Glutamatergic neuron (in vitro differentiated cells): ENCODE data around the gene ANKH. TPM values are rescaled to one million over a fixed set of nuclear protein-coding genes. Genes with fewer than 3 reads are reported as not detected.

ENCODE experiments used
- DNase-seq: peaks from one replicate; pipeline ENCODE4 v3.0.0; 2022
- H3K27ac Mint-ChIP-seq: one replicate; pipeline ENCODE4 v1.8.0; 2020; ENCODE audit warnings: mild to moderate bottlenecking, mixed read lengths, inconsistent platforms; ENCODE audit not compliant: unreplicated experiment
- H3K27me3 Mint-ChIP-seq: one replicate; pipeline ENCODE4 v1.8.0; 2020; ENCODE audit warnings: mild to moderate bottlenecking, moderate library complexity, mixed read lengths, inconsistent platforms; ENCODE audit not compliant: unreplicated experiment
- H3K36me3 Mint-ChIP-seq: one replicate; pipeline ENCODE4 v1.8.0; 2020; ENCODE audit warnings: mild to moderate bottlenecking, mixed read lengths, inconsistent platforms; ENCODE audit not compliant: unreplicated experiment
- H3K4me1 Mint-ChIP-seq: one replicate; pipeline ENCODE4 v1.8.0; 2020; ENCODE audit warnings: mild to moderate bottlenecking, low read depth, mixed read lengths, inconsistent platforms; ENCODE audit not compliant: unreplicated experiment
- H3K4me3 Mint-ChIP-seq: one replicate; pipeline ENCODE4 v1.8.0; 2020; ENCODE audit warnings: mild to moderate bottlenecking, mixed read lengths, inconsistent platforms; ENCODE audit not compliant: unreplicated experiment
- H3K9me3 Mint-ChIP-seq: one replicate; pipeline ENCODE4 v1.8.0; 2020; ENCODE audit warnings: mild to moderate bottlenecking, moderate library complexity, mixed read lengths, inconsistent platforms; ENCODE audit not compliant: unreplicated experiment
- total RNA-seq: library from RNA; stranded (reverse); fragmentation: NEBNext Ultra II Directional; extraction: Animal tissue kit (Norgen Biotek cat#: 25700); gene quantifications from one replicate; pipeline ENCODE4 v1.2.1, GENCODE V29; 2021; ENCODE audit not compliant: unreplicated experiment
- TF ChIP-seq, protein P1 (sequence below): fragments of 200-600 bp; sonication (generic); IDR thresholded peaks from one replicate; pipeline ENCODE4 v1.5.0; 2021; ENCODE audit not compliant: partially characterized antibody, unreplicated experiment

Gene ANKH
- total RNA-seq, 1 donor from 2014 or later, result 83.3 TPM

GRCh38 chr5:14766584-14766983 is 105.0 kb downstream of the ANKH start:
- Mint-ChIP-seq H3K27me3 (peaks cover 2% of the 10 kb centered on the region), H3K9me3 (no peaks in the 10 kb centered on the region), H3K4me1 (peaks cover 42% of the 10 kb centered on the region), H3K27ac (peak overlapping the region; percentile 74), H3K36me3 (no peaks in the 10 kb centered on the region), H3K4me3 (peak overlapping the region; percentile 4)
- no peak for DNase-seq
- TF ChIP-seq, protein P1, sequence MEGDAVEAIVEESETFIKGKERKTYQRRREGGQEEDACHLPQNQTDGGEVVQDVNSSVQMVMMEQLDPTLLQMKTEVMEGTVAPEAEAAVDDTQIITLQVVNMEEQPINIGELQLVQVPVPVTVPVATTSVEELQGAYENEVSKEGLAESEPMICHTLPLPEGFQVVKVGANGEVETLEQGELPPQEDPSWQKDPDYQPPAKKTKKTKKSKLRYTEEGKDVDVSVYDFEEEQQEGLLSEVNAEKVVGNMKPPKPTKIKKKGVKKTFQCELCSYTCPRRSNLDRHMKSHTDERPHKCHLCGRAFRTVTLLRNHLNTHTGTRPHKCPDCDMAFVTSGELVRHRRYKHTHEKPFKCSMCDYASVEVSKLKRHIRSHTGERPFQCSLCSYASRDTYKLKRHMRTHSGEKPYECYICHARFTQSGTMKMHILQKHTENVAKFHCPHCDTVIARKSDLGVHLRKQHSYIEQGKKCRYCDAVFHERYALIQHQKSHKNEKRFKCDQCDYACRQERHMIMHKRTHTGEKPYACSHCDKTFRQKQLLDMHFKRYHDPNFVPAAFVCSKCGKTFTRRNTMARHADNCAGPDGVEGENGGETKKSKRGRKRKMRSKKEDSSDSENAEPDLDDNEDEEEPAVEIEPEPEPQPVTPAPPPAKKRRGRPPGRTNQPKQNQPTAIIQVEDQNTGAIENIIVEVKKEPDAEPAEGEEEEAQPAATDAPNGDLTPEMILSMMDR, result no peak

DNA sequence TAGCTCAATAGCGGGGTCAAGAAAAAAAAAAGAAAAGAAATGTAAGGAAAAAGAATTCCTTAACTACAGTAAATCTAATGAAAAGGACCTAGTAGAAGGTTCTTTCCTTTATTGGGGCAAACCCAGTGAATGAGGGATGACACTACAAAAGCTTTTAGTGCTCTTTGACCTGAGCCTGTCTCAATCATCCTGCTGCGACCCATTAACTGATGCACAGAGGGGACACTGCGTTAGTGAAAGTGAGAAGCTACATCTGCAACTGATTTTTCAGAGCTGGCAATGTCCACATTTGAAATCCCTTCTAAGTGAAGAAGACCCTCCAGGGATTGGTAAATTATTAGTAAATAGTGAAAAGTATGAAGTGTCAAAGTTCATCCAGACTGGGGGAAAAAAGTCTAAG is 106.0 kb downstream of the ANKH start:
- TF ChIP-seq, protein P1, result no peak
- Mint-ChIP-seq H3K27me3 (peaks cover 2% of the 10 kb centered on the region), H3K9me3 (no peaks in the 10 kb centered on the region), H3K4me1 (peaks cover 48% of the 10 kb centered on the region), H3K4me3 (peak overlapping the region; percentile 68), H3K27ac (peak overlapping the region; percentile 83), H3K36me3 (no peaks in the 10 kb centered on the region)
- no peak for DNase-seq

- DNase-seq, result no peak
- TF ChIP-seq, protein P1, result no peak
- Mint-ChIP-seq H3K4me3 (no peak overlapping the region), H3K36me3 (no peaks in the 10 kb centered on the region), H3K9me3 (no peaks in the 10 kb centered on the region), H3K27ac (no peak overlapping the region), H3K4me1 (peaks cover 28% of the 10 kb centered on the region), H3K27me3 (peaks cover 2% of the 10 kb centered on the region)
Observed at GRCh38 chr5:14762549-14763216, 108.9 kb downstream of the ANKH start.

DNA sequence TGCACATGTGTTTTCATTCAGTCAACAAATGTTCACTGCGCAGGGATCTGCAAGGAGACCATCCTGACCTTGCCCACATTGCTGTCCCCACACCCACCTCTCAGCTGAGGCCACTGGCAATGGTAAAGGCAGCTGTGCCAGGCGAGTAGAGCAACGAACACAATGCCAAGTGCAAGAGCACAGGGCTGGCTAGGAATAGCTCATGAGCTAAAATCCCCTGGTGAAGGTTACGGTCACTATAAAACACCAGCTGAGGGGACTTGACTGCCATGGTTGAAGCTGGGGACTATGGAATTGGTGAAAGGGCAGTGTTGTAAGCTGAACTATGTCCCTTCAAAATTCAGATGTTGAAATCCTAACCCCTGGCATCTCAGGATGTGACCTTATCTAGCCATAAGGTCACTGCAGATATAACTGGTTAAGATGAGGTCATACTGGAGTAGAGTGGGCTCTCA is 111.0 kb downstream of the ANKH start:
- TF ChIP-seq, protein P1, result no peak
- H3K27ac Mint-ChIP-seq, result no peak overlapping the region
- no peaks in the 10 kb centered on the region for H3K36me3 Mint-ChIP-seq
- H3K4me3 Mint-ChIP-seq, result no peak overlapping the region
- peaks cover 2% of the 10 kb centered on the region for H3K27me3 Mint-ChIP-seq
- H3K4me1 Mint-ChIP-seq, result peaks cover 22% of the 10 kb centered on the region
- H3K9me3 Mint-ChIP-seq, result no peaks in the 10 kb centered on the region
- no peak for DNase-seq

- Mint-ChIP-seq H3K36me3 (no peaks in the 10 kb centered on the region), H3K4me3 (no peak overlapping the region), H3K27ac (no peak overlapping the region), H3K4me1 (peaks cover 16% of the 10 kb centered on the region), H3K27me3 (no peaks in the 10 kb centered on the region), H3K9me3 (no peaks in the 10 kb centered on the region)
- no peak for DNase-seq
- TF ChIP-seq, protein P1, result no peak
Observed at GRCh38 chr5:14759744-14760547, 111.6 kb downstream of the ANKH start.
